MCF 10A (cell line): ENCODE data around the gene UTY. TPM values are rescaled to one million over a fixed set of nuclear protein-coding genes. Genes with fewer than 3 reads are reported as not detected.

Experiments
- BruUV-seq: library from RNA; stranded (reverse); fragments of 400-500 nt; replicated peaks from 2 replicates; lab custom pipeline; 2021; lab: Mats Ljungman, UMichigan
- CTCF ChIA-PET: fragments of 300-600 bp; sonication (Branson Sonifier 250); formaldehyde crosslinking; extraction: SDS; loops from one replicate; lab custom pipeline; 2021; ENCODE audit warnings: antibody characterized with exemption, inconsistent platforms; lab: Yijun Ruan, JAX
- POLR2A ChIA-PET: fragments of 300-600, 350-650 bp; sonication (Branson Sonifier 250); formaldehyde crosslinking; extraction: SDS; loops from one replicate; lab custom pipeline; 2020; ENCODE audit warnings: antibody characterized with exemption, inconsistent platforms; lab: Yijun Ruan, JAX
- DNase-seq: peaks from one replicate; pipeline ENCODE4 v3.0.0-alpha.2; 2018; ENCODE audit not compliant: unreplicated experiment
- H3K27ac Mint-ChIP-seq: one replicate; pipeline ENCODE4 v1.8.0; 2022; ENCODE audit warnings: mild to moderate bottlenecking, low read depth, mixed read lengths; ENCODE audit not compliant: unreplicated experiment
- H3K27me3 Mint-ChIP-seq: one replicate; pipeline ENCODE4 v1.8.0; 2022; ENCODE audit warnings: mixed read lengths; ENCODE audit not compliant: insufficient read depth, unreplicated experiment
- H3K36me3 Mint-ChIP-seq: one replicate; pipeline ENCODE4 v1.8.0; 2022; ENCODE audit warnings: mild to moderate bottlenecking, moderate library complexity, mixed read lengths; ENCODE audit not compliant: insufficient read depth, unreplicated experiment
- H3K4me1 Mint-ChIP-seq: one replicate; pipeline ENCODE4 v1.8.0; 2022; ENCODE audit warnings: mixed read lengths; ENCODE audit not compliant: insufficient read depth, unreplicated experiment
- H3K4me3 Mint-ChIP-seq: one replicate; pipeline ENCODE4 v1.8.0; 2022; ENCODE audit warnings: mild to moderate bottlenecking, moderate library complexity, mixed read lengths; ENCODE audit not compliant: unreplicated experiment
- H3K9me3 Mint-ChIP-seq: one replicate; pipeline ENCODE4 v1.8.0; 2022; ENCODE audit warnings: mixed read lengths; ENCODE audit not compliant: unreplicated experiment
- intact Hi-C: fragments of 100-400 bp; cut with micrococcal nuclease; formaldehyde crosslinking; loops from 2 replicates; pipeline ENCODE4 v1.14.1; 2022
- total RNA-seq: library from RNA; stranded (reverse); gene quantifications from 2 replicates; pipeline ENCODE4 v1.2.3, GENCODE V29; 2022
- TF ChIP-seq, protein P1 (sequence below): fragments of 200-600 bp; IDR thresholded peaks from one replicate; pipeline ENCODE4 v1.8.0; 2022; ENCODE audit warnings: antibody characterized with exemption, mild to moderate bottlenecking; ENCODE audit not compliant: unreplicated experiment

Gene UTY
- total RNA-seq, 1 experiment from 2014 or later, result not detected

- no peaks in the 10 kb centered on the region for H3K27me3 Mint-ChIP-seq
- ChIA-PET POLR2A (no interaction called here), CTCF (no interaction called here)
- DNase-seq, result no peak
- H3K4me1 Mint-ChIP-seq, result no peaks in the 10 kb centered on the region
- BruUV-seq, result no TSS peak
- TF ChIP-seq, protein P1, sequence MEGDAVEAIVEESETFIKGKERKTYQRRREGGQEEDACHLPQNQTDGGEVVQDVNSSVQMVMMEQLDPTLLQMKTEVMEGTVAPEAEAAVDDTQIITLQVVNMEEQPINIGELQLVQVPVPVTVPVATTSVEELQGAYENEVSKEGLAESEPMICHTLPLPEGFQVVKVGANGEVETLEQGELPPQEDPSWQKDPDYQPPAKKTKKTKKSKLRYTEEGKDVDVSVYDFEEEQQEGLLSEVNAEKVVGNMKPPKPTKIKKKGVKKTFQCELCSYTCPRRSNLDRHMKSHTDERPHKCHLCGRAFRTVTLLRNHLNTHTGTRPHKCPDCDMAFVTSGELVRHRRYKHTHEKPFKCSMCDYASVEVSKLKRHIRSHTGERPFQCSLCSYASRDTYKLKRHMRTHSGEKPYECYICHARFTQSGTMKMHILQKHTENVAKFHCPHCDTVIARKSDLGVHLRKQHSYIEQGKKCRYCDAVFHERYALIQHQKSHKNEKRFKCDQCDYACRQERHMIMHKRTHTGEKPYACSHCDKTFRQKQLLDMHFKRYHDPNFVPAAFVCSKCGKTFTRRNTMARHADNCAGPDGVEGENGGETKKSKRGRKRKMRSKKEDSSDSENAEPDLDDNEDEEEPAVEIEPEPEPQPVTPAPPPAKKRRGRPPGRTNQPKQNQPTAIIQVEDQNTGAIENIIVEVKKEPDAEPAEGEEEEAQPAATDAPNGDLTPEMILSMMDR, result no peak
- H3K36me3 Mint-ChIP-seq, result no peaks in the 10 kb centered on the region
- no peak overlapping the region for H3K27ac Mint-ChIP-seq
- intact Hi-C loops, result no loop called here
- H3K4me3 Mint-ChIP-seq, result no peak overlapping the region
- H3K9me3 Mint-ChIP-seq, result no peaks in the 10 kb centered on the region
Observed at GRCh38 chrY:13307959-13308358, 171.9 kb downstream of the UTY start.

DNA sequence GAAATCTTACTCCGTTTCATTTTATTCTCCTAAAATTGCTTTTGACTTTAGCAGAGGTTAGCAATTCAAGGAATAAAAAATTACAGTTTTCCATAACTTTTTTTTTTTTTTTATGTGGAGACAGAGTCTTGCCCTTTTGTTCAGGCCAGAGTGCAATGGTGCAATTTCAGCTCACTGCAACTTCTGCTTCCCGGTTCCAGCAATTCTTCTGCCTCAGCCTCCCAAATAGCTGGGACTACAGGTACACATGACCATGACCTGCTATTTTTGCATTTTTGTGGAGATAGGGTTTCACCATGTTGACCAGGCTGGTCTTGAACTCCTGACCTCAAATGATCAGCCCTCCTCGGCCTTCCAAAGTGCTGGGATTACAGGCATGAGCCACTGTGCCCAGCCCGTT is 179.0 kb downstream of the UTY start:
- CTCF ChIA-PET, result no interaction called here
- no TSS peak for BruUV-seq
- Mint-ChIP-seq H3K4me3 (no peak overlapping the region), H3K27me3 (no peaks in the 10 kb centered on the region), H3K27ac (no peak overlapping the region), H3K4me1 (no peaks in the 10 kb centered on the region), H3K36me3 (no peaks in the 10 kb centered on the region), H3K9me3 (no peaks in the 10 kb centered on the region)
- no peak for DNase-seq
- POLR2A ChIA-PET, result no interaction called here
- intact Hi-C loops, result no loop called here
- TF ChIP-seq, protein P1, result no peak

DNA sequence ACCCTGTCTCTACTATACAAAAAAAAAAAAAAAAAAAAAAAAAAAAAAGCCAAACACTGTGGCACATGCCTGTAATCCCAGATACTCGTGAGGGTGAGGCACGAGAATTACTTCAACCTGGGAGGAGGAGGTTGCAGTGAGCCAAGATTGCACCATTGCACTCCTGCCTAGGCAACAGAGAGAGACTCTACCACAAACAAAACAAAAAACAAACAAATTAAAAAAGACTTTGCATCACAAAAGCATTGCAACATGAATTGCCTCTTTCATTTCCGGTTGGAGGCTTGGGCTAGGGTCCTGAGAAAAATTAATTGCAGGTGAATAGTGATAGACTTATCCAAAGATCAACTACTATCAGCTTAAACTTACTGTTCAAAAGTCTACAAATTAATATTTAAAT is 180.4 kb downstream of the UTY start:
- TF ChIP-seq, protein P1, result no peak
- ChIA-PET POLR2A (no interaction called here), CTCF (no interaction called here)
- Mint-ChIP-seq H3K4me1 (no peaks in the 10 kb centered on the region), H3K4me3 (no peak overlapping the region), H3K27ac (no peak overlapping the region), H3K36me3 (no peaks in the 10 kb centered on the region), H3K27me3 (no peaks in the 10 kb centered on the region), H3K9me3 (no peaks in the 10 kb centered on the region)
- no peak for DNase-seq
- intact Hi-C loops, result no loop called here
- no TSS peak for BruUV-seq

GRCh38 chrY:13296176-13296890 is 183.5 kb downstream of the UTY start:
- POLR2A ChIA-PET, result no interaction called here
- CTCF ChIA-PET, result no interaction called here
- Mint-ChIP-seq H3K36me3 (no peaks in the 10 kb centered on the region), H3K27ac (no peak overlapping the region), H3K4me3 (no peak overlapping the region), H3K27me3 (no peaks in the 10 kb centered on the region), H3K9me3 (no peaks in the 10 kb centered on the region), H3K4me1 (no peaks in the 10 kb centered on the region)
- no peak for DNase-seq
- TF ChIP-seq, protein P1, result no peak
- BruUV-seq, result no TSS peak
- intact Hi-C loops, result no loop called here
